GM18951 (cell line): ENCODE data around the gene ADGRG3.

Experiments
- POLR2A ChIP-seq: IDR thresholded peaks from 4 replicates; pipeline ENCODE4 v1.6.1; 2011; ENCODE audit warnings: mild to moderate bottlenecking; ENCODE audit not compliant: insufficient read length, insufficient read depth; ENCODE audit errors: extremely low read depth
- in situ Hi-C: fragments of 300-500 bp; cut with MboI; formaldehyde crosslinking; loops from one replicate; pipeline ENCODE4 v1.12.0; 2022; ENCODE audit warnings: low sequenced_read_pairs, mixed read lengths, inconsistent platforms; ENCODE audit not compliant: unreplicated experiment

The ADGRG3 gene

GRCh38 chr16:57635266-57636097, 32.6 kb upstream of the ADGRG3 start:
- in situ Hi-C loops: loop anchor here (5.0 kb wide), 1 partner anchor 33 kb away; no protein-coding TSS in a partner anchor
- TF ChIP-seq POLR2A: no peak

GRCh38 chr16:57636184-57636583, 31.9 kb upstream of the ADGRG3 start:
- in situ Hi-C loops: loop anchor here (5.0 kb wide), 1 partner anchor 34 kb away; no protein-coding TSS in a partner anchor
- TF ChIP-seq POLR2A: no peak

- TF ChIP-seq POLR2A: no peak
- in situ Hi-C loops: loop anchor here (5.0 kb wide), 1 partner anchor 35 kb away; no protein-coding TSS in a partner anchor
Observed at GRCh38 chr16:57637020-57637419, 31.1 kb upstream of the ADGRG3 start.

- in situ Hi-C loops: loop anchor here (5.0 kb wide), 1 partner anchor 35 kb away; no protein-coding TSS in a partner anchor
- TF ChIP-seq POLR2A: no peak
Observed at GRCh38 chr16:57637424-57637823, 30.7 kb upstream of the ADGRG3 start.

DNA sequence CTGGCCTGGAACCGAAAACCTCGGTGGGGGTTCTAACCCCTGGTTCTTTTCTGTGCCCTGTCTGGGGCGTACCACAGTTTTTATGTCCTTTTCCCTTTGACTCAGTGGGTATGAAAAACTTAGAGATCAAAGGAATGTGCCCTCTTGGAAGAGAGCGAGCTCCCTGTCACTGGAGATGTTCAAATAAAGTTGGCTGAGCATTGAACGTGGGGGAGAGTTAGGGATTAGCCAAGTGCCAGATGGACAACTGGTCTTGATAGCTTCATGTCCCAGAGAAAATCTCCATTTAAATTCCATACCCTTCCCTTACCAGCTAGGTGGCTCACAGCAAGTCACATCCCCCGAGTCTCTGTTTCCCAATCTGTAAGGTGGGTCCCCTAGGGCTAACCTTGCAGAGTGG, 30.1 kb upstream of the ADGRG3 start:
- in situ Hi-C loops: loop anchor here (5.0 kb wide), 1 partner anchor 36 kb away; no protein-coding TSS in a partner anchor
- TF ChIP-seq POLR2A: no peak

- in situ Hi-C loops: loop anchor here (5.0 kb wide), 1 partner anchor 36 kb away; no protein-coding TSS in a partner anchor
- TF ChIP-seq POLR2A: no peak
Observed at GRCh38 chr16:57638381-57638780, 29.7 kb upstream of the ADGRG3 start.

- in situ Hi-C loops: loop anchor here (5.0 kb wide), 1 partner anchor 37 kb away; no protein-coding TSS in a partner anchor
- TF ChIP-seq POLR2A: no peak
Observed at GRCh38 chr16:57639172-57639887, 28.8 kb upstream of the ADGRG3 start.

GRCh38 chr16:57640185-57640584, 27.9 kb upstream of the ADGRG3 start:
- TF ChIP-seq POLR2A: no peak
- in situ Hi-C loops: no loop called here

GRCh38 chr16:57640612-57641011, 27.5 kb upstream of the ADGRG3 start:
- in situ Hi-C loops: no loop called here
- no peak for TF ChIP-seq POLR2A

GRCh38 chr16:57642160-57643135, 25.7 kb upstream of the ADGRG3 start:
- in situ Hi-C loops: no loop called here
- TF ChIP-seq POLR2A: no peak

DNA sequence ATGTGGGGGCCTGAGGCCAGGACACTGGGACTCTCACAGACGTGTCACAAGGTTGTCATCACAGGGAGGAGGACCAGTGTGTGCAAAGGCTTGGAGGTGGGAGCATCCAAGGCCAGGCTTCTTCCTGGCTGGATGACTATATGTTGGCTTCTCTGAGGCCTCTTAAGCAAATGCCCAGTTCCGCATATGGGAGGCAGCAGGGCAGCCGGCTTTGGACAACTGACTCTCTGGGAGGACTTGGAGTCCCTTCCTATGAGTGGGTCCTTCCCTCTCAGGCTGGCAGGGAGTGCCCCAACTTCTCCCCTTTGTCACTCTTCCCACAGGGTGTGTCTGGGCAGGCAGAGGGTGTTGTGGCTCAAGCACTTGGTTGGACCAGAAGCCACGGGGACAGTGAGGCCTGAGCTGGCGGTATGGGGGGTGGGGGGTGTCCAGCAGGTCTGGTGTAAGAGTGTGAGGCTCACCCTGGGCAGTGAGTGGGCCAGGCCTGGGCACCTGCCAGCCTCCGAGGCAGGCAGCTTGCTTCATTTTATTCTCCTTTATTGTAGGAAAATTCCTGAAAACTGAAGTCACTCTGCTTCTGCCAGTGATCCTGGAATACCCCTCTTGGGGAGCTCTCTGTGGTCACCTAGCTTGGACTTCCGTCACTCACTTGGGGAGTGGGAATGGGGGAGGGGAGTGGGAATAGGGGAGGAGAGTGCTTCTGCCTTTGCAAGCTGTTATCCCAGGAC, 24.8 kb upstream of the ADGRG3 start:
- in situ Hi-C loops: no loop called here
- TF ChIP-seq POLR2A: no peak

- in situ Hi-C loops: no loop called here
- no peak for TF ChIP-seq POLR2A
Observed at GRCh38 chr16:57643910-57644309, 24.2 kb upstream of the ADGRG3 start.
